NCI-H2081 treated with DMSO at 0.1 percent for 48 hours (cell line): Measurements from ENCODE around the gene GPR65.

Source experiments
- DNase-seq: peaks from one replicate; lab custom pipeline; 2025; lab: John Stamatoyannopoulos, UW

Gene GPR65

GRCh38 chr14:88040146-88040545 lies 35.2 kb downstream of the GPR65 start:
- no peak for DNase-seq

- no peak for DNase-seq
Observed at GRCh38 chr14:88043529-88044443, 38.9 kb downstream of the GPR65 start.

GRCh38 chr14:88044444-88044758 lies 39.5 kb downstream of the GPR65 start:
- no peak for DNase-seq

DNA sequence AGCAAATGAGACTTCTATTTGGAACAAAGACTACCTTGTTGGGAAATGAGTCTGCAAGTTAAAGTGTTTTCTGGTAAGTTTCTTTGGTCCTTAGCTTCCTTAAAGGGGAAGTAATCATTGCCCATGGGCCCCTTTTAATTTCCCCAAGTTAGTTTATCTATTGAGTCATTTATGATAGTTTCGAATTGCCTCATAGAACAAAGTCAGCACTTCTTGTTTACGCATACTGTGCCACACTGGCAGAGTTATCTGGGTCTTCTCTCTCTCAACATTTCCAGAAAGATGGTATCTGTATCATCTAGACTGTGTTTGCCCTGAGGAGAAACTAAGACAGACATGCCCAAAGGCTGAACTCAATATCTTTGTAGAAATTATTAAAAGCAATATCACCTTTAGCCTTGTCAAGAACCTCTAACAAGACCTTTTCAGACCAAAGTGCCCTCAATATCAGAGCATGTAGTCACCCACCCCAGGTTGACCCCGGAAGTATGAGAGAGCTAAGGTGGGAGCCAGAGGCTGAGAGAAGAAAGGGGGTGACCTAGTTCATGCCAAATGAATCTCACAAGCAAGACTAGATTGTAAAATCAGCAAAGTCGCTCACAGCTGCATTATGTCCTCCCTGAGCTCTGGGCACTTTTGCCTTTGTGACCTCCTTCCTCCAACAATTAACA lies 40.0 kb downstream of the GPR65 start:
- no peak for DNase-seq

- no peak for DNase-seq
Observed at GRCh38 chr14:88045705-88046104, 40.8 kb downstream of the GPR65 start.

- no peak for DNase-seq
Observed at GRCh38 chr14:88048351-88048750, 43.4 kb downstream of the GPR65 start.

DNA sequence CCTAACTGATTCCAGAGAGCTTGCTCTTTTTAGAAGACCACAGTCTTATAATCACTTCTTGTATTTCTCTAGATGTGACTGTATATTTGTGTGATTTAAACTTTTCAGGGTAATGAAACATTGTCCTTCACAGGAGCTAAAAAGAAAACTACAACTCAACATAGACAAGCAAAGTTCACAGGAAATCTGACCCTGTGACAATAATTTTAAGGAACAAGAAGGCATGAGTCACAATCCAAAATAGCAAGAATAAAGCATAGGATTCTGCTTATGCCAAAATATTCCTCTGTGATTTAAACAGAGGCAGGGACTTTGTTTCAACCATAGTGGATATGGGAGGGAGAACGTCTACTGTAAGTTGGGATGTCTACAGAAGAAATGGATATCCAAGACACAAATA lies 44.3 kb downstream of the GPR65 start:
- DNase-seq = no peak

DNA sequence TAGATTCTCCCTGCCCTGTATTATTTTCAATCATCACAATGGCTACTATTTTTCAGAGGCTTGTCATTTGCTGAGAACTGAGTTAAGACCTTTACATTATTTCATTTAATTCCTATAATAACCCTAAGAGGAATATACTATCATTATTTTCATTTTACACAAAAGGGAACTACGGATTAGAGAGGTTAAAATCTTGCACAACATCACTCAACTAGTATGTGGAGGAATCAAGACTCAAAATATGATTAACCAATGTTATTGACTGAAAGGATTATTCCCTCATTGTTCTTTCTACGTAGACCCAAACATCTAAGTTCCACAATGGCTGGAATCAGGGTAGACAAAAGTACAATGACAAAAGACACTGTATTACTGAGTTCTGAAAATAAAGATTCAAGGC lies 45.0 kb downstream of the GPR65 start:
- no peak for DNase-seq

- DNase-seq = no peak
Observed at GRCh38 chr14:88060576-88060975, 55.6 kb downstream of the GPR65 start.

DNA sequence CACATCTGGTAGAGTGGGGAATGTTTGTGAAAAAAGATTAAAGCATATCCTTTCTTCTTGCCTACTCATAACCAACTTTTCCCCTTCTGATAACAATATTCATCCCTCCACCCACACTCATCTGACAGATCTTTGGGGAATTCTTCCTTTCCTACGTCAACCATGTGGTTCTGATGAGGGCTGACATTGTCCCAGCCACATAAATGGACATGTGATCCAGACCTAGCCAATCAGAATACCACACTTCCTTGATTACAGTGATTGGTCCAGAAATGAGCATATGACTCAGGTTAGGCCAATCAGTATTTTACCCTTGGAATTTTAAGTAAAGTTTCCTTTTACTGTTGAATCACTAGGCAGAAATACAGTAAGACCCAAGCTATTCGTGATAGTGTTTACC lies 58.9 kb downstream of the GPR65 start:
- no peak for DNase-seq
